SKM-1 treated with dmso at 0.1 percent for 144 hours (cell line): ENCODE measurements around the gene PTPRF.

Experiments
- DNase-seq: peaks from one replicate; lab custom pipeline; 2025; ENCODE audit not compliant: unreplicated experiment; lab: John Stamatoyannopoulos, UW

Gene PTPRF

DNA sequence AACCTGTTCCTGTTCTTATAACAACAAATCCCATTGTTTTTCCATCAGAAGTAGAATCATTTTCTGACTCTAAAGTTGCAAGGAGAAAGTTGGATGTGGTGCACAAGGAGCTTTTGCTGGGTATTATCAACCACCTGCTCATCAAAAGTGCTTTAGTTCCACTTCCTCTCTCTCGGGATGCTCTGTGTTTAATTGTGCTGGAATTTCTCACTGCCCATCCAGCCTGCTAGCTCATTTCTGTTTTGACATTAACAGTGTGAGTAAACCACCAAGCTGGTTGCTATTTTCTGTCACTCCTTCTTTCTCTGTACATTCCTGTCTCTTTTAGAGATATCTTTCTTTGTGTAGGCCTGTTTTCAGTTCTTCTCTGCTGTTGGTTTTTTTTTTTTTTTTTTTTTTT is 125.3 kb downstream of the PTPRF start:
- DNase-seq: no peak

GRCh38 chr1:43659212-43660166 is 128.8 kb downstream of the PTPRF start:
- DNase-seq: no peak

GRCh38 chr1:43660355-43660754 is 129.7 kb downstream of the PTPRF start:
- DNase-seq: no peak

DNA sequence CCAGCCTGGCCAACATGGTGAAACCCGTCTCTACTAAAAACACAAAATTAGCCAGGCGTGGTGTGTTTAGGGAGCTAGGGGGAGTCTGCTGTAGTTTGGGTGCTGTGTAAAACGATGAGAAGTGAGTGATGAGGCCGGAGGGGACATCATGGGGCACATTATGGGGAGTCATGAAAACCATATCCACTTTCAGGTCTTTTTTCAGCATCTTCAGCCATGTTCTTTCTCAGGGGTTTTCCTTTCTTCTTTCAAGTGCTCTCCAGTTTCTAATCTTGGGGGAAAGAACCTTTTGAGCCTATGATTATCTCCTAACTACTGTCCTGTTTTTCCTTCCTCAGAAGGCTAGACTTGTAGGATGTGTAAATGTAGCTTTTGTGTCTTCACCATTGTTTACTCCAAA is 133.7 kb downstream of the PTPRF start:
- no peak for DNase-seq

DNA sequence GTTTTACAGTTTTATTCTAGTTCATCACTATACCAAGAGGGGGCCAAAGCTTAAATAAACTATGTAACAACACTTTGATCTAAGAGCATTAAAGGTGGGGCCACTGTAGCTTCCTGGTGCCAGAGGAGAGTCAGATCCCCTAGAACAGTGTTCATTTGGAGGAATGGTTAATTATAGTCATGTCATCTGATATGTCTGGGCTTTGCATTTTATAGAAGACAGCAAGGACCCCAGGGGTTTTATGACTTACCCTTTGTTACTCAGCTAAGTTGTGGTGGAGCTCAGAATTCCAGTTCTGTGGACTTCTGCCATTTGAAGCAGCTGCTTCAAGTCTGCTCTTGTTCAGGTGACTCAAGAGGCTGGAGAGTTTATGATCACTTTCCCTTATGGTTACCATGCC is 135.9 kb downstream of the PTPRF start:
- DNase-seq: no peak

GRCh38 chr1:43668956-43669355 is 138.3 kb downstream of the PTPRF start:
- no peak for DNase-seq

DNA sequence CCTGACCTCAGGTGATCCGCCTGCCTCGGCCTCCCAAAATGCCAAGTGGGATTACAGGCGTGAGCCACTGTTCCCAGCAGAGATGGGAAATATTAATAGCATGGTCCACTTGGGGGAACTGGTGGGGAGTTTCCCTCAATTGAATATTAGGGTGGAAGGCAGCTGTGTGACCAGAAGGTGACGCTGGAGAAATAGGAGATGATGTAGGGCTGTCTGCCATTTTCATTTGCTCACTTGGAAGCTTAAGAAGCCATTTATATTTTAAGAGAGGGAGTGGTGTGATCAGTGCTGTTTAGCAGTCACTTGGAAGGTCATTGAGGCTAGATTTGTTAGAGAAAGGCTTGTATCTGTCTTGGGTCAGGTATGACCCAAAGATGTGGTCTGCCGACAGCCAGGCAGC is 139.2 kb downstream of the PTPRF start:
- no peak for DNase-seq

DNA sequence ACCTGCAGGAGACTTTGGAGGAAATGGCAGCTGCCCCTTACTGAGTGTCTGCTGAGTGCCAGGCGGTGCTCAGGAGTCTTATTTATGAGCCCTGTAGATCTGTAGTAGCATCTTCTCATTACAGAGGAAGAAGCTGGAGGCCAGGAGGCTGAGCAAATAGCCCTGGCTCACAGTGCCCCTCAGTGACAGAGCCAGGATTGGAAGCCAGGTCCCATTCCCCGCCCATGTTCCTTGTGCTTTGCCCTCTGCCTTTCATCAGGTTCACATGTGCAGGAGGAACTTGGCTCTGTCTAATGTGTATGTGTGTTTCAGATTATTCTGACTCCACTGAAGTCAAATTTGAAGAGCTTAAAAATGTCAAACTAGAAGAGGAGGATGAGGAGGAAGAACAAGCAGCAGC is 140.5 kb downstream of the PTPRF start:
- DNase-seq: no peak

GRCh38 chr1:43671626-43672330 is 141.1 kb downstream of the PTPRF start:
- no peak for DNase-seq

GRCh38 chr1:43673261-43673660 is 142.6 kb downstream of the PTPRF start:
- no peak for DNase-seq
